HG03378 (cell line): ENCODE results near the gene ITCH.
"Not testable (repeated sequence)": the region's sequence is repeated elsewhere in the genome, so short reads cannot be mapped to it uniquely, and the experiment has no call there.

Source experiments
- ATAC-seq: cut with Tn5 transposase; IDR thresholded peaks from one replicate; pipeline ENCODE4 v1.9.1; 2021; ENCODE audit warnings: mild to moderate bottlenecking, moderate library complexity; ENCODE audit not compliant: unreplicated experiment

The ITCH gene

GRCh38 chr20:34363062-34363464 is at the start of gene ITCH:
Gene ITCH, plus strand, starts transcription at chr20:34363273. Its CDS starts 30,539 bp downstream, at chr20:34393812.
- ATAC-seq = peak; percentile 88

DNA sequence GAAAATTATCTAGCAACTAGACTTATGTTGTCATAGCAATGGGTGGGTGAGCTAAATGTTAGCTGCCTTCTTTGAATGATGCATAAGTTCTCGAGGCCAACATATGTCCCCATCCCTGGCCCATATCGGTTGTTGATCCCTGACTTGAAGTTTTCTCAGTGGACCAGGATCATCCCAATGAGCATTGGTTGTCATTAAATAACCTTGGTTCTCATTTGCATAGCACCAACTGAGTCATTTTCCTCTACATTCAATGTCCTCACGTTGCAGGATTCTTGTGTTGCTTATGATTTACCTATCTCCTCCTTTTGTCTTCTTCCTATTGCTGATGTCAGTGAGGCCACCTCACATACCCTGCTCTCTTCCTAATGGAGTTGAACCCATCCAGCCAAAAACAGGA is 47.8 kb upstream of the ITCH start:
- no peak for ATAC-seq

DNA sequence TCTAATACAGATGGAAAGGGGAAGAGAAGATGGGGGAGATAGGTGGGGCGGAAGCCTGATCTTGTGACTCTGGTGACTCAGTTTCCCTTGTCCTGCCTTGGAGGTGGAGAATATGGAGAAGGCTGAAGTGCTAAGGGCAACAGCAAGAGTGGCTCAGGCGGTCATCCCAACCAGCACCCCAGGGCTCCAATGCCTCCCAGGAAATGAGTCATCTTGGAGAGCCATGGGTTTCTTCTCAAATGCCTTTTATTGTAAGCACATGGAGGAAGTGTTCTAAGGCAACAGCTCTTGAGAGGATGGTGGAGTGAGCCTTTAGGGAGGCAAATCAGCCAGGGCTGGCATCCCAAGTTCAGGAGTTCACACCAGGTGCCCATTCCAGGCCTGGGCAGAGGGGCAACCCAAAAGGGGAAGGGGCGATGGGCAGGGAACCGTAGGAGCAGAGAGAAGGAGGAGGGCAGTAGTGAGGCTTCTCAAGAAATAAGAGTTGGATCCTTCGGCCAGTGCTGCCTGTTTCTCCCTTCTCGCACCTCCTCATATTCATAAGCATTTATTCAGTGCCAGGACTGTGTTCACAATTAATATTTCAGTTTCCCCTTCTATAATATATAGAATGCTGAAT is 46.8 kb upstream of the ITCH start:
- no peak for ATAC-seq

DNA sequence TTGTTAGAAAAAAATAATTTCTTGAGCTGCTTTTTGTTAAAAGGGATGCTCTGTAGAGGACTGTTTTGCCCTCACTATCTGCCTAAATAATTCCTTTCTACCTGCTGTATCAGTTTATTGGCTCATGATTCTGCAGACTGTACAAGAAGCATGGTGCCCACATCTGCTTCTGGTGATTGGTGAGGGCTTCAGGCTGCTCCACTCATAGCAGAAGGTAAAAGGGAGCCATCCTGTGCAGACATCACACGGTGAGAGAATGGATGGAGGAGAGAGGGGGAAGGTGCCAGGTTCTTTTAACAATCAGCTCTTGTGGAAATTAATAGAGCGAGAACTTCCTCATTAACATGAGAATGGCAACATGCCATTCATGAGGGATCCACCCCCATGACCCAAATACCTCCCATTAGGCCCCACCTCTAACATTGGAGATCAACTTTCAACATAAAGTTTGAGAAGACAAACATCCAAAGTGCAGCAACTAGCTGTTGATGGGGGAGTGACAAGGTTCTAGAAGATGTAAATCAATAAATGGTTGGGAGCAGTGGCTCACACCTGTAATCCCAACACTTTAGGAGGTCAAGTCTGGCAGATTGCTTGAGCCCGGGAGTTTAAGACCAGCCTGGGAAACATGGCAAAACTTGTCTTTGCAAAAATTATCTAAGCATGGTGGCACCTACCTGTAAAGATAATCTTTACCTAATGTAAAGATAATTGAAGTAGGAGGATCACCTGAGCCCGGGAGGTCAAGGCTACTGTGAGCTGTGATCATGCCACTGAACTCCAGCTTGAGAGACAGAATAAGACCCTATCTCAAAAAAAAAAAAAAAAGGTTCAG is 44.2 kb upstream of the ITCH start:
- no peak for ATAC-seq

DNA sequence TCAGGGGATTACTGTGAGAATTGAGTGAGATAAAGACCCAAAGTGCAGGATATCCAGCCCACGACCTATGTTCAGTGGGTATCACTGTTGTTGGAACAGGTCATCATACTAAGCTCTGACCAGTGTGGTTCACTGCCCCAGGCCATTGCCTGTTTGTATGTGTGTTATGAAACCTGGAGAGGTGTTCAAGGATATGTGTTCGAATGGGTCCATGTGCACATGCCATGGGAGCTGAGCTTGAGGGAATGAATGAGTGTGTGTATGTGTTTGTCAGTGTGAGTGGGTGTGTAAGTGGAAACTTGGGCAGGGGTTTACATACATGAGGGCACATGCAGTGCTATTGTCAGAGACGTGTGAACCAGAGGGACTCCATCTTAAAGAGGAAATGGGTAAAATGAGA is 42.2 kb upstream of the ITCH start:
- ATAC-seq = no peak

DNA sequence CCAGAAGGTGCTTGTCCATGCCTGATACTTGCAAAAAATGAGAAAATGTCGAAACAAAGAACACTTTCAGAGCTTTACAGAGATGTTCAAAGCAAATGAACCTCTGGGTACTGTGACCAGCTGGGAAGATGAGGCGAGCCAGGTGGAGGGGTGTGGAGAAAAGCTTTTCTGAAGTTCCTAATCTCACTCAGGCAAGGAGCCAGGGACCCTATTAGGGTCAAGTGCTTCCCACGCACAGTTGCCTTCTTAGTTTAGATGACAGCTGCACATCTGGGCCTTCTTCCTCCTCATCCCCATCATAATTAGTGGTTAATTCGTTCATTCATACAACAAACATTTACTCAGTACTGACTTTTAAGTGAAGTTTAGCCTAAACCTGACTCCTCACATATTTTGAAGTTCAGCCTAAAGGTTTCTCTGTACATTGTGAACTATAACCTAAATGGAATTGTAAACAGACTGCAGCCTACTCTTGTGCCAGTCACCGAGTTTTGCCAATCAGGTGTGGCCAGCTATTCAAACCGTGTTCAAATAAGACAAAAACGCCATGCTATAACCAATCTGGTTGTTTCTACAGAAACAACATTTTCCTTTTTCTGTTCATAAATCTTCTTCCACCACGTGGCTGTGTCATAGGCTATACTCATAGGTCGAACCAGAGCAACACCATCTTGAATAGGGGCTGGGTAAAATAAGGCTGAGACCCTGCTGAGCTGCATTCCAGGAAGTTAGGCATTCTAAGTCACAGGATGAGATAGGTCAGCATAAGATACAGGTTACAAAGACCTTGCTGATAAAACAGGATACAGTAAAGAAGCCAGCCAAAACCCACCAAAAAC is 40.6 kb upstream of the ITCH start:
- no peak for ATAC-seq

DNA sequence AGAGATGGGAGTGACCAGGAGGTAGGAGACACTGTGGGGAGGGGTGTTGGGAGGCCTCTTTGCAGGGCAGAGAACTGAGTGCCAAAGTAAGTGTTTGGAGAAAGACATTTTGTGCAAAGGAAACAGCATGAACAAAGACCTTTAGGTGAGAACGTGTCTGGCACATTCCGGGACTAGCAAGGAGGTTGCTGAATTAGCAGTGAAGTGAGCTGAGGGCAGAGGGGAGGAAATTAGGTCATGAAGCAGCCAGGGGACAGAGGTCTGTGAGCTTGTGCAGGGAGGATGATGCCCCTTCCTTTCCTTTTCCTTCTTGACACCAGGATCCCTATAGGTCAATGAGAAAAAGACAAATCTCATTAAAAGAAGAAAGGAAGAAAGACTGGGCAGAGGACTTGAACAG is 38.5 kb upstream of the ITCH start:
- ATAC-seq = no peak

- not testable (repeated sequence) for ATAC-seq
These were observed 34.9 kb upstream of the ITCH start for GRCh38 chr20:34328207-34328606.

DNA sequence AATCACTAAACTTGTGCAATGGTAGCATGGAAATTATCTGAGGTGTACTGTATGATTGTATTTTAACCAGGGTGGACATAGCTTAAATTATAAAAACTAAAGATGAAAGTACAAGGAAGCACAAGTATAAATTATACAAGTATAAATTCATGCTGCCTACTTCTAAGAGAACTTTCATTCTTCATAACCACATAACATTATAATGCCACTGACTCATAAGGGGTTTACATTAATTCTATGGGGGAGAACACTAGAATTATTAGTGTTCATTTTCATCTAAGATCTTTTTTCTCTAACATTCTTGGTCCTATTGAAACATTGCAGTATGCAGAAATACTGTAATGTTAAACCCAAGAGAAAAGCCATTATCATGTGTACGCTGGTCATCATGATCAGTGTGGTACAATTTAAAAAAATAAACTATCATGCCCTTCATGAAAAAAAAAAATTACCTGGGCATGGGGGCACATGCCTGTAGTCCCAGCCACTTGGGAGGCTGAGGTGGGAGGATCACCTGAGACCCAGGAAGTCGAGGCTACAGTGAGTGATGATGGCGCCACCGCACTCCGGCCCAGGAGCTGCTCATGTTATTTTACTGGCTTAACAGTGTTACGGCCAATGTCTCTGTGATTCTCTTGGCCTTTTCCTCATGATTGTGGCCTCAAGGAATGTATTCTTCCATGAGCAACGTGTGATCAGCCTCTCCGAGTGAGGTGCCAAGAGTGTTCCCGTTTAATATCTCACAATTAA is 34.0 kb upstream of the ITCH start:
- ATAC-seq = no peak

DNA sequence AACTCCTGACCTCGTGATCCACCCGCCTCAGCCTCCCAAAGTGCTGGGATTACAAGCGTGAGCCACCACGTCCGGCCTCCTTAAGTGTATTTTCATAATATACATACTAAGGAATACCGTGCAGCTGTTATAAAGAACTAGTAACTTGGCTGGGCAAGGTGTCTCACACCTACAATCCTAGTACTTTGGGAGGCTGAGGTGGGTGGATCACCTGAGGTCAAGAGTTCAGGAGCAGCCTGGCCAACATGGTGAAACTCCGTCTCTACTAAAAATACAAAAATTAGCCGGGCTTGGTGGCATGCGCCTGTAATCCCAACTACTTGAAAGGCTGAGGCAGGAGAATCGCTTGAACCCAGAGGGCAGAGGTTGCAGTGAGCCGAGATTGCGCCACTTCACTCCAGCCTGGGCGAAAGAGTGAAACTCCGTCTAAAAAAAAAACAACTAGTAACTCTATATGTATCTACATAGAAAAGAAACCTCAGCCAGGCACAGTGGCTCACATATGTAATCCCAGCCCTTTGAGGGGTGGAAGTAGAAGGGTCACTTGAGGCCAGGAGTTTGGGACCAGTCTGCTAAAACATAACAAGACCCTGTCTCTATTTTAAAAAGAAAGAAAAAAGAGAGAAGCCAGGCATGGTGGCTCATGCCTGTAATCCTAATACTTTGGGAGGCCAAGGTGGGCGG is 32.1 kb upstream of the ITCH start:
- ATAC-seq = not testable (repeated sequence)

GRCh38 chr20:34331838-34332237 is 31.2 kb upstream of the ITCH start:
- no peak for ATAC-seq

DNA sequence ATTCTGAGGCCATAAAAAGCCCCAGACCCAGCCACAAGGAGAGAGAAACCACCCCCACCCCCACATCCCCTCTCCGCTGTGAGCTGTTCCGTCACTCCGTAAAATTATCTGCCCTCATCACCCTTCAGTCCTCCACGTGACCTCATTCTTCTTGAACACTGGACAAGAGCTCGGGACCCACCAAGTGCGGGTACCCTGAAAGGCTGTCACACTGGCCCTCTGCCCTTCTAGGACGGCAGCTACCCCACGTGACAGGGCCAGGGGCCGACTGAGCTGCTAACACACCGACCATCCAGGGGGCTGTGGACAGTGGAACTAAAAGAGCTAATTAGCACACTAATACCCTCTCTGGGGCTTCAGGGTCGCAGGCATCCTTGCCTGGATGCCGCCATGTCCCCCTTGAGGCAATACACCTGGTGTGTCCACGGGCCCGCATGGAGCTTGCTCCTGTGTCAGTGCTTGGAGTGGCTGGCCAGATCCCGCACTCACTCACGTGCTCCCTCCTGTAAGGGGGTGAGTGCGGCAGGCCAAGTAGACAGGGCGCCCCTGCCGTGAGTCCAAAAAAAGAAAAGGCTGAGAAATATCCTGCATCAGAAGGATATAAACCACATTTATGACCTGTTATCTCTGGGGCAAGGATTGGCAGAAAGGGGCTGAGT is 30.7 kb upstream of the ITCH start:
- no peak for ATAC-seq

DNA sequence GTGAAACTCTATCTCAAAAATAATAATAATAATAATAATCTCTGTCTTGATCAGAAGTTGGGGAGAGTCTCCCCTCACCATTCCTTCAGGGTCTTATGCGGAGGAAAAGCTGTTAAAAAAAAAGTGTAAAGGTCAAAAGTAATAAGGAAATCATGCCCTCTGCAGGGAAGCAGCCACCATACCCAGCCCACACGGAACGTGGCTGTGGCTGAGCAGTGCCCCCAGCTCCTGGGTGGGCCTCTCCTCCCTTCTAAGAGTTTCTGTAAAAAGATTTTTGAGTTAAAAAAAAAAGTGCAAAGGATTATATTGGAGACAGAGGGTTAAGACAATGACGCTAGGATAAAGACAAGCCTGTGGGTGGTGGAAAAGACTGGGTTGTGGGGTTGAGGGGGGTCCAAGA is 29.3 kb upstream of the ITCH start:
- ATAC-seq = no peak

DNA sequence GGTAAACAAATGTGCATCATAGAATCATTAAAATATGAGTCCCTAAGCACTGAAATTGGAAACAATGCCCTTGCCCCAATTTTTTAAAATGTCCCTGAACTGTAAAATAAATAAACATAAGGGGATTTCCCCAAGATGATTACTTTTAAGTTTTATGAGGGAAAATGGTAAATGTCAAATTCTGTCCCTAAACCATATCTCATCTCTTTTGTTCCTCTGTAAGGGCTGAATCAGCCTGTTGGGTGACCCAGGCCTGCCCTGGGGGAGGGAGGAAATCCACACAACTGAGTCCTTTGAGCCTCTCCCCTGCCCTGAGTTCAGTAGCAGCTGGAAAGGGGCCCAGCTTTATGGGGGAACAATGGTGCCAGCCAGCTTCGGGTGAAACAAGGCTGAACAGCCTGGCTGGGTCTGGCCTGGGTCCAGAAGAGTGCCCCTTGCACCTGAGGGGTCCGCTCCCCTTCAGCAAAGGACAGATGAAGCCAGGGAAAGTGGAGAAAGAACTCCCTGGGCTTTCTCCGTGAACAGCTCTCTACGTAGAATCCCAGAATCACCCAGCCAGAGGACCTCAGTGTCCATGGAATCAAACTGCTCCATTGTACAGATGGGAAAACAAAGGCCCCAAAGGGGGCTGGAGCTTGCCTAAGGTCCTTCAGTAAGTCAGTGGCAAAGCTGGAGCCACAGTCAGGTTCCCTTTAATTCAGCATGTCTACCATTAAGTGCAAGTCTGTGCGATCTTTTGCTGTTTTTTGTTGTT is 28.2 kb upstream of the ITCH start:
- no peak for ATAC-seq

DNA sequence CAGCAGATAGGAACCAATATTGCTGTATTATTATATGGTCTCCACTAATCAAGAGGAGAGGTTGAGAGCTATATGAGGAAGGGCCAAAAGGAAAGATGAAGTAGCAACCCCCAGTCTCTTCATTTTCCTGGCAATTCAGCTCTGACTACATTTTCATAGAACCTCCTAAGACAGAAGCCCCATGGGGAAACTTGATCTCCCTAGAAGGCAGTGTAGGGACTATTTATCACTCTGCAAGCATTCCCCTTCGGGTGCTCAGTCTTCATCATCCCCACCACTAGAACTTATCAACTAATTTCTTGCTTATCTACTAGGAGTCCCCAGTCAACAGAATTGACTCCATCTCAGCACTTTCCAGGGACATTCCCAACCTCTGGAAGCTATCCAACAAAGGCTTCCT is 25.5 kb upstream of the ITCH start:
- no peak for ATAC-seq

- no peak for ATAC-seq
These were observed 24.9 kb upstream of the ITCH start for GRCh38 chr20:34337982-34338726.

GRCh38 chr20:34340726-34341125 is 22.3 kb upstream of the ITCH start:
- not testable (repeated sequence) for ATAC-seq

- not testable (repeated sequence) for ATAC-seq
These were observed 21.9 kb upstream of the ITCH start for GRCh38 chr20:34341199-34341598.
